IMR-90 (cell line): Measurements from ENCODE around the gene EFHC2. TPM values are rescaled to one million over a fixed set of nuclear protein-coding genes. Genes with fewer than 3 reads are reported as not detected.
"Not testable (repeated sequence)": the region's sequence is repeated elsewhere in the genome, so short reads cannot be mapped to it uniquely, and the experiment has no call there.

Experiments
- ATAC-seq: fragments of 200-7000 bp; cut with Tn5 transposase; 2 replicates; pipeline ENCODE4 v1.9.1; 2020; ENCODE audit warnings: low read depth, mild to moderate bottlenecking, moderate library complexity
- BruUV-seq: library from RNA; stranded (reverse); fragments of 400-500 nt; replicated peaks from 2 replicates; lab custom pipeline; 2021; lab: Mats Ljungman, UMichigan
- CTCF ChIA-PET: fragments of 300-600 bp; formaldehyde crosslinking; extraction: SDS; loops from one replicate; lab custom pipeline; 2021; ENCODE audit warnings: antibody characterized with exemption; lab: Yijun Ruan, JAX
- POLR2A ChIA-PET: fragments of 300-600 bp; sonication (Branson Sonifier 250); formaldehyde crosslinking; loops from one replicate; lab custom pipeline; 2022; ENCODE audit warnings: antibody characterized with exemption; ENCODE audit not compliant: unreplicated experiment; lab: Charles Lee
- DNase-seq: peaks from one replicate; pipeline ENCODE4 v3.0.0; 2013
- H2AFZ ChIP-seq: replicated peaks from 2 replicates; pipeline ENCODE3; 2013; ENCODE audit warnings: low read length, mild to moderate bottlenecking; ENCODE audit not compliant: poor library complexity
- H2AK5ac ChIP-seq: 2 replicates; pipeline ENCODE4 v1.6.1; 2013; ENCODE audit warnings: low read depth, low read length, inconsistent platforms
- H2AK9ac ChIP-seq: replicated peaks from 2 replicates; pipeline ENCODE3; 2013; ENCODE audit warnings: mild to moderate bottlenecking, low read depth, low read length, moderate library complexity; ENCODE audit not compliant: poor library complexity
- H2BK120ac ChIP-seq: 2 replicates; pipeline ENCODE4 v1.6.1; 2013; ENCODE audit warnings: low read depth, low read length, inconsistent platforms
- H2BK15ac ChIP-seq: 3 replicates; pipeline ENCODE4 v1.6.1; 2013; ENCODE audit warnings: low read depth, low read length, inconsistent platforms
- H2BK20ac ChIP-seq: 2 replicates; pipeline ENCODE4 v1.6.1; 2013; ENCODE audit warnings: low read depth, mild to moderate bottlenecking, inconsistent platforms, low read length, moderate library complexity
- H2BK5ac ChIP-seq: 2 replicates; pipeline ENCODE4 v1.6.1; 2013; ENCODE audit warnings: mild to moderate bottlenecking, low read depth, low read length, inconsistent platforms; ENCODE audit not compliant: poor library complexity, severe bottlenecking
- H3K14ac ChIP-seq: replicated peaks from 2 replicates; pipeline ENCODE4 v1.6.1; 2013; ENCODE audit warnings: low read depth, low read length, inconsistent platforms
- H3K18ac ChIP-seq: 2 replicates; pipeline ENCODE4 v1.6.1; 2013; ENCODE audit warnings: low read depth, low read length, control low read depth
- H3K23ac ChIP-seq: 2 replicates; pipeline ENCODE4 v1.6.1; 2013; ENCODE audit warnings: low read depth, low read length, inconsistent platforms
- H3K27ac ChIP-seq: 2 replicates; pipeline ENCODE4 v1.5.1; 2013; ENCODE audit warnings: mild to moderate bottlenecking, control low read depth, low read length; ENCODE audit not compliant: insufficient read depth
- H3K27me3 ChIP-seq: 2 replicates; pipeline ENCODE4 v1.6.1; 2013; ENCODE audit warnings: low read length; ENCODE audit not compliant: control insufficient read depth, insufficient read depth
- H3K36me3 ChIP-seq: 2 replicates; pipeline ENCODE4 v1.6.1; 2013; ENCODE audit warnings: low read length, mixed read lengths; ENCODE audit not compliant: control insufficient read depth, insufficient read depth
- H3K4ac ChIP-seq: 2 replicates; pipeline ENCODE4 v1.6.1; 2013; ENCODE audit warnings: low read depth, low read length, inconsistent platforms
- H3K4me1 ChIP-seq: 2 replicates; pipeline ENCODE4 v1.6.1; 2013; ENCODE audit warnings: low read length, mixed read lengths; ENCODE audit not compliant: control insufficient read depth, insufficient read depth
- H3K4me2 ChIP-seq: 2 replicates; pipeline ENCODE4 v1.6.1; 2013; ENCODE audit warnings: low read depth, mild to moderate bottlenecking, control low read depth, low read length, moderate library complexity
- H3K4me3 ChIP-seq: 2 replicates; pipeline ENCODE4 v1.5.1; 2013; ENCODE audit warnings: low read depth, mild to moderate bottlenecking, control low read depth, low read length, moderate library complexity; ENCODE audit not compliant: insufficient read depth
- H3K56ac ChIP-seq: 2 replicates; pipeline ENCODE4 v1.6.1; 2013; ENCODE audit warnings: low read length, inconsistent platforms; ENCODE audit not compliant: insufficient read depth; ENCODE audit errors: extremely low read depth
- H3K79me1 ChIP-seq, 2 experiments: 2 replicates each; pipeline ENCODE4 v1.6.1; 2013; ENCODE audit warnings: low read length in 2 of 2, inconsistent platforms in 1 of 2, low read depth in 1 of 2
- H3K9ac ChIP-seq: 2 replicates; pipeline ENCODE4 v1.6.1; 2013; ENCODE audit warnings: low read depth, low read length, control low read depth
- H3K9me1 ChIP-seq: 2 replicates; pipeline ENCODE4 v1.6.1; 2013; ENCODE audit warnings: low read length, inconsistent platforms; ENCODE audit not compliant: insufficient read depth
- H3K9me3 ChIP-seq: 2 replicates; pipeline ENCODE4 v1.6.1; 2013; ENCODE audit warnings: low read length; ENCODE audit not compliant: control insufficient read depth, insufficient read depth
- H4K20me1 ChIP-seq: 2 replicates; pipeline ENCODE4 v1.6.1; 2013; ENCODE audit warnings: low read length, inconsistent platforms; ENCODE audit not compliant: insufficient read depth
- H4K5ac ChIP-seq: 2 replicates; pipeline ENCODE4 v1.6.1; 2013; ENCODE audit warnings: mild to moderate bottlenecking, low read depth, low read length, control low read depth
- H4K8ac ChIP-seq, 2 experiments: 2 replicates each; pipeline ENCODE4 v1.6.1; 2013; ENCODE audit warnings: low read depth in 2 of 2, low read length in 2 of 2, control low read depth in 1 of 2, inconsistent platforms in 1 of 2
- H4K91ac ChIP-seq: 2 replicates; pipeline ENCODE4 v1.6.1; 2013; ENCODE audit warnings: low read depth, low read length, inconsistent platforms; ENCODE audit not compliant: insufficient read depth
- WGBS, 2 experiments: methylation state at CpG; one replicate each; pipeline versions ENCODE4 v1.1.5 to v1.1.7; 2013; ENCODE audit warnings: missing lambda C conversion rate in 2 of 2; ENCODE audit not compliant: insufficient read length in 1 of 2; ENCODE audit errors: extremely low coverage in 2 of 2; 5-methylcytosine and 5-hydroxymethylcytosine counted together
- dilution Hi-C: fragments of 300-500 bp; cut with HindIII; formaldehyde crosslinking; loops from one replicate; pipeline ENCODE4 v1.14.3; 2018; ENCODE audit warnings: low sequenced_read_pairs; ENCODE audit not compliant: unreplicated experiment
- in situ Hi-C: fragments of 300-500 bp; cut with MboI; formaldehyde crosslinking; loops from 3 replicates; pipeline ENCODE4 v1.14.3; 2019; ENCODE audit warnings: low sequenced_read_pairs, inconsistent platforms, mixed read lengths
- intact Hi-C: fragments of 100-400 bp; cut with micrococcal nuclease; formaldehyde crosslinking; loops from 2 replicates; pipeline ENCODE4 v1.10.0; 2022
- polyA plus RNA-seq, 3 experiments: library from polyadenylated mRNA; depleted of rRNA; stranded (reverse); fragments of >200 nt; gene quantifications; 2 replicates each; pipeline ENCODE4 v1.2.3, GENCODE V29; 2012; ENCODE audit warnings: low replicate concordance in 1 of 3
- total RNA-seq: library from RNA; depleted of rRNA; stranded (reverse); fragments of >200 nt; gene quantifications from 2 replicates; pipeline ENCODE4 v1.2.3, GENCODE V29; 2012

EFHC2 gene
- total and polyA plus RNA-seq, 2 of the 4 experiments (the other 2 are of a cell fraction) = 0.18 to 0.24 TPM

GRCh38 chrX:44255742-44256141 is 87.7 kb downstream of the EFHC2 start:
- H3K56ac ChIP-seq = not testable (repeated sequence)
- no CpG with 5 or more reads among the region's 2 CpGs for WGBS, 2 experiments

More at GRCh38 chrX:44255742-44256141, 87.7 kb downstream of the EFHC2 start:
- dilution Hi-C loops, H3K4ac ChIP-seq, H2AK9ac ChIP-seq, H3K79me1 ChIP-seq, H2BK20ac ChIP-seq, intact Hi-C loops, H2BK5ac ChIP-seq, H3K27me3 ChIP-seq, in situ Hi-C loops, BruUV-seq, H3K9me3 ChIP-seq, H2BK120ac ChIP-seq, H3K27ac ChIP-seq, H3K4me2 ChIP-seq, H3K4me3 ChIP-seq, H2BK15ac ChIP-seq, H3K36me3 ChIP-seq, H3K9me1 ChIP-seq, H2AFZ ChIP-seq, ATAC-seq, H4K91ac ChIP-seq, DNase-seq, CTCF ChIA-PET, H3K18ac ChIP-seq, H4K8ac ChIP-seq, POLR2A ChIA-PET, H3K14ac ChIP-seq, H4K20me1 ChIP-seq, H3K4me1 ChIP-seq, H3K9ac ChIP-seq, H4K5ac ChIP-seq, H3K23ac ChIP-seq, H2AK5ac ChIP-seq: not testable (repeated sequence)
